GM23248 (cell line): ENCODE measurements around the gene NIT1. TPM values are rescaled to one million over a fixed set of nuclear protein-coding genes. Genes with fewer than 3 reads are reported as not detected.

Experiments used
- DNase-seq: peaks from one replicate; pipeline ENCODE4 v3.0.0-alpha.2; 2015
- H2AFZ ChIP-seq: fragments of 200-600 bp; sonication (generic); 2 replicates; pipeline ENCODE4 v1.6.1; 2016; ENCODE audit warnings: antibody characterized with exemption
- H3F3A ChIP-seq: fragments of 200-600 bp; sonication (generic); 2 replicates; pipeline ENCODE4 v1.6.1; 2016; ENCODE audit warnings: mild to moderate bottlenecking, antibody characterized with exemption, mixed run types; ENCODE audit not compliant: insufficient read depth
- H3K27ac ChIP-seq: fragments of 200-600 bp; sonication (generic); 2 replicates; pipeline ENCODE4 v1.5.1; 2016; ENCODE audit warnings: mild to moderate bottlenecking
- H3K27me3 ChIP-seq: fragments of 200-600 bp; sonication (generic); replicated peaks from 2 replicates; pipeline ENCODE4 v1.6.1; 2016; ENCODE audit warnings: mild to moderate bottlenecking; ENCODE audit not compliant: insufficient read depth
- H3K36me3 ChIP-seq: fragments of 200-600 bp; sonication (generic); 2 replicates; pipeline ENCODE4 v1.6.1; 2016; ENCODE audit warnings: low read depth, mild to moderate bottlenecking
- H3K4me1 ChIP-seq: fragments of 200-600 bp; sonication (generic); 2 replicates; pipeline ENCODE4 v1.6.1; 2016; ENCODE audit warnings: mild to moderate bottlenecking; ENCODE audit not compliant: insufficient read depth
- H3K4me2 ChIP-seq: fragments of 200-600 bp; sonication (generic); one replicate; pipeline ENCODE4 v1.6.1; 2016; ENCODE audit warnings: mild to moderate bottlenecking; ENCODE audit not compliant: unreplicated experiment
- H3K4me3 ChIP-seq: fragments of 200-600 bp; sonication (generic); 2 replicates; pipeline ENCODE4 v1.5.1; 2016; ENCODE audit warnings: mild to moderate bottlenecking
- H3K79me2 ChIP-seq: fragments of 200-600 bp; sonication (generic); 2 replicates; pipeline ENCODE4 v1.6.1; 2016; ENCODE audit warnings: mild to moderate bottlenecking; ENCODE audit not compliant: insufficient read depth
- H3K9ac ChIP-seq: fragments of 200-600 bp; sonication (generic); 2 replicates; pipeline ENCODE4 v1.6.1; 2016; ENCODE audit warnings: mild to moderate bottlenecking
- H3K9me2 ChIP-seq: fragments of 200-600 bp; sonication (generic); 2 replicates; pipeline ENCODE4 v1.6.1; 2016; ENCODE audit warnings: mixed run types, mild to moderate bottlenecking, moderate library complexity; ENCODE audit not compliant: insufficient read depth
- H3K9me3 ChIP-seq: fragments of 200-600 bp; sonication (generic); one replicate; pipeline ENCODE4 v1.6.1; 2017; ENCODE audit warnings: low read depth
- H4K20me1 ChIP-seq: fragments of 200-600 bp; sonication (generic); 2 replicates; pipeline ENCODE4 v1.6.0; 2016; ENCODE audit not compliant: insufficient read depth
- EZH2 ChIP-seq: fragments of 200-600 bp; sonication (generic); IDR thresholded peaks from 2 replicates; pipeline ENCODE4 v1.6.1; 2018; ENCODE audit warnings: antibody characterized with exemption, mild to moderate bottlenecking; ENCODE audit not compliant: insufficient read depth, poor library complexity, severe bottlenecking
- EZH2phosphoT487 ChIP-seq: fragments of 200-600 bp; sonication (generic); IDR thresholded peaks from 2 replicates; pipeline ENCODE4 v1.6.1; 2018; ENCODE audit warnings: antibody characterized with exemption, moderate library complexity, mild to moderate bottlenecking, low read depth; ENCODE audit not compliant: insufficient read depth
- WGBS, 2 experiments: methylation state at CpG; one replicate each; pipeline ENCODE4 v1.1.6; 2015 to 2017; ENCODE audit warnings: low lambda C conversion rate in 2 of 2, low coverage in 1 of 2; ENCODE audit errors: missing lambda C conversion rate in 2 of 2; 5-methylcytosine and 5-hydroxymethylcytosine counted together
- in situ Hi-C: fragments of 300-500 bp; cut with MboI; formaldehyde crosslinking; loops from 2 replicates; pipeline ENCODE4 v1.15.0; 2020
- polyA plus RNA-seq: library from polyadenylated mRNA; unstranded; fragments of >200 nt; fragmentation: Nextera tagmentation; extraction: Ambion mirVana; gene quantifications from 2 replicates; pipeline ENCODE4 v1.2.1, GENCODE V29; 2016
- total RNA-seq: library from RNA; depleted of rRNA; stranded (reverse); fragments of >200 nt; shearing (Covaris generic); gene quantifications from 2 replicates; pipeline ENCODE4 v1.2.3, GENCODE V29; 2014

NIT1 gene
- total and polyA plus RNA-seq, 2 experiments from 2014 or later: 24.3 to 30.9 TPM

- Histone ChIP-seq H3K4me2 (no peak overlapping the region), H3K9me3 (no peaks in the 10 kb centered on the region), H3K4me3 (no peak overlapping the region), H3K79me2 (peaks cover 26% of the 10 kb centered on the region), H3K9me2 (no peaks in the 10 kb centered on the region), H3F3A (0 out of 2 replicates have a peak, but pooled peaks cover 13% of the 10 kb centered on the region), H3K27ac (no peak overlapping the region), H3K9ac (no peak overlapping the region), H2AFZ (no peak overlapping the region), H3K36me3 (no peaks in the 10 kb centered on the region), H3K4me1 (no peaks in the 10 kb centered on the region), H3K27me3 (no peaks in the 10 kb centered on the region), H4K20me1 (no peaks in the 10 kb centered on the region)
- peak; percentile 70 for DNase-seq
- WGBS, 2 experiments: 43 to 50% methylated on average over 1 of the region's 1 CpG
- TF ChIP-seq EZH2phosphoT487: no peak
- TF ChIP-seq EZH2: no peak
- in situ Hi-C loops: no loop called here
Observed at GRCh38 chr1:161139766-161140165, 21.9 kb downstream of the NIT1 start.

- H3K79me2 ChIP-seq: peaks cover 15% of the 10 kb centered on the region
- in situ Hi-C loops: no loop called here
- no peaks in the 10 kb centered on the region for H3K9me2 ChIP-seq
- no peak overlapping the region for H3K9ac ChIP-seq
- no peak overlapping the region for H3K4me3 ChIP-seq
- no peak overlapping the region for H3K4me2 ChIP-seq
- H3K4me1 ChIP-seq: no peaks in the 10 kb centered on the region
- no peak overlapping the region for H2AFZ ChIP-seq
- H3F3A ChIP-seq: 0 out of 2 replicates have a peak, but pooled peaks cover 13% of the 10 kb centered on the region
- DNase-seq: no peak
- H3K27ac ChIP-seq: no peak overlapping the region
- no peak for TF ChIP-seq EZH2
- TF ChIP-seq EZH2phosphoT487: no peak
- no peaks in the 10 kb centered on the region for H3K36me3 ChIP-seq
- H3K9me3 ChIP-seq: no peaks in the 10 kb centered on the region
- 97% methylated on average over 27 to 29 of the region's 29 CpGs for WGBS, 2 experiments
- no peaks in the 10 kb centered on the region for H4K20me1 ChIP-seq
- no peaks in the 10 kb centered on the region for H3K27me3 ChIP-seq
Observed at GRCh38 chr1:161140755-161141400, 23.0 kb downstream of the NIT1 start.

GRCh38 chr1:161145832-161146231, 27.9 kb downstream of the NIT1 start:
- Histone ChIP-seq H3K79me2 (no peaks in the 10 kb centered on the region), H3K9ac (no peak overlapping the region), H3K4me1 (no peaks in the 10 kb centered on the region), H3K27ac (no peak overlapping the region), H3K27me3 (no peaks in the 10 kb centered on the region), H3K36me3 (no peaks in the 10 kb centered on the region), H4K20me1 (no peaks in the 10 kb centered on the region), H3K4me3 (no peak overlapping the region), H3K9me3 (no peaks in the 10 kb centered on the region), H3F3A (no peaks in the 10 kb centered on the region), H2AFZ (no peak overlapping the region), H3K9me2 (no peaks in the 10 kb centered on the region), H3K4me2 (no peak overlapping the region)
- in situ Hi-C loops: no loop called here
- DNase-seq: no peak
- WGBS, 2 experiments: 82 to 89% methylated on average over 3 of the region's 3 CpGs
- TF ChIP-seq EZH2: no peak
- TF ChIP-seq EZH2phosphoT487: no peak

GRCh38 chr1:161153176-161153575, 35.3 kb downstream of the NIT1 start:
- peak overlapping the region; percentile 95 for H2AFZ ChIP-seq
- TF ChIP-seq EZH2 (no peak), EZH2phosphoT487 (no peak)
- H3K36me3 ChIP-seq: no peaks in the 10 kb centered on the region; the same call in 1 of the 2 replicates
- no peaks in the 10 kb centered on the region for H4K20me1 ChIP-seq
- peaks cover 3% of the 10 kb centered on the region for H3K4me1 ChIP-seq
- no peaks in the 10 kb centered on the region for H3K9me2 ChIP-seq
- H3K4me2 ChIP-seq: peak overlapping the region; percentile 85
- no peaks in the 10 kb centered on the region for H3K27me3 ChIP-seq
- peak overlapping the region; percentile 94 for H3K4me3 ChIP-seq
- in situ Hi-C loops: no loop called here
- WGBS, 2 experiments: 13 to 15% methylated on average over 9 of the region's 9 CpGs
- H3K27ac ChIP-seq: peak overlapping the region; percentile 97
- H3F3A ChIP-seq: peaks cover 15% of the 10 kb centered on the region
- H3K9ac ChIP-seq: peak overlapping the region; percentile 98
- no peaks in the 10 kb centered on the region for H3K9me3 ChIP-seq
- peak; percentile 22 for DNase-seq
- H3K79me2 ChIP-seq: peaks cover 18% of the 10 kb centered on the region
